ENCODE data around the gene OR2T8. TPM values are rescaled to one million over a fixed set of nuclear protein-coding genes. Genes with fewer than 3 reads are reported as not detected.

OR2T8 gene
- total RNA-seq, 1 experiment from 2014 or later = not detected

GRCh38 chr1:247914941-247915662 is 5.0 kb upstream of the OR2T8 start:
- TF ChIP-seq CTCF (conservative IDR thresholded peaks at IDR 0.05) = no peak
- Histone ChIP-seq H3K23me2 (ENCODE audit: insufficient read length, low read depth, low read length, poor library complexity, severe bottlenecking) (no peaks in the 10 kb centered on the region), H3K9ac (ENCODE audit: extremely low read depth, insufficient read length, low read length) (no peak overlapping the region), H2BK5ac (ENCODE audit: insufficient read length, low read length) (no peak overlapping the region), H4K91ac (ENCODE audit: insufficient read length, low read depth, low read length) (no peak overlapping the region), H3K79me1 (ENCODE audit: insufficient read depth, low read depth, low read length, poor library complexity, severe bottlenecking) (no peaks in the 10 kb centered on the region), H3K4me2 (ENCODE audit: insufficient read depth, insufficient read length, low read length) (no peak overlapping the region), H3K4ac (ENCODE audit: low read depth, low read length) (no peak overlapping the region), H4K20me1 (ENCODE audit: control insufficient read depth, insufficient read depth, insufficient read length) (no peaks in the 10 kb centered on the region), H2AK5ac (ENCODE audit: insufficient read length, low read length) (no peak overlapping the region), H2BK120ac (ENCODE audit: low read depth, low read length, poor library complexity, severe bottlenecking) (no peak overlapping the region), H3K23ac (ENCODE audit: insufficient read length, low read depth, low read length) (no peak overlapping the region), H2AFZ (ENCODE audit: low read length) (no peak overlapping the region), H3T11ph (ENCODE audit: low read length) (no peak overlapping the region), H3K27ac (ENCODE audit: insufficient read length, low read depth, low read length) (no peak overlapping the region), H4K8ac (replicated peaks; ENCODE audit: insufficient read length, low read depth, low read length) (no peak overlapping the region), H2BK12ac (ENCODE audit: insufficient read length, low read depth, low read length) (no peak overlapping the region), H3K27me3 (ENCODE audit: insufficient read depth, low read length) (no peaks in the 10 kb centered on the region), H3K9me3 (ENCODE audit: control insufficient read depth, low read depth, low read length) (peaks cover 12% of the 10 kb centered on the region), H3K79me2 (ENCODE audit: insufficient read depth, low read length) (no peaks in the 10 kb centered on the region), H4K5ac (ENCODE audit: insufficient read length, low read depth, low read length) (no peak overlapping the region), H2BK20ac (ENCODE audit: low read depth, low read length, poor library complexity, severe bottlenecking) (no peak overlapping the region), H3K56ac (ENCODE audit: insufficient read length, low read depth, low read length) (no peak overlapping the region), H3K4me1 (ENCODE audit: insufficient read depth, low read length) (no peaks in the 10 kb centered on the region), H3K18ac (ENCODE audit: insufficient read length, low read depth, low read length) (no peak overlapping the region), H2BK15ac (ENCODE audit: low read depth, low read length) (no peak overlapping the region), H3K14ac (ENCODE audit: insufficient read depth, low read length) (no peak overlapping the region)
- no peak for DNase-seq
- Mint-ChIP-seq H3K4me1 (peaks cover 0 to 4% of the 10 kb centered on the region in 2 experiments; a peak in 1 of 4 replicates), H3K36me3 (ENCODE audit: insufficient read depth in 1 of 3, low read depth in 3 of 3) (no peaks in the 10 kb centered on the region; a peak in 2 of 7 replicates), H3K27ac (no peak overlapping the region), H3K9me3 (peaks cover 69 to 72% of the 10 kb centered on the region in 2 experiments), H3K4me3 (no peak overlapping the region), H3K27me3 (ENCODE audit: low read depth) (no peaks in the 10 kb centered on the region)
- no CpG with 5 or more reads among the region's 4 CpGs for WGBS (ENCODE audit: extremely low coverage, insufficient read length, low lambda C conversion rate)
